Glomerular visceral epithelial cell (primary cell): ENCODE data around the gene MSMB.
"Not testable (repeated sequence)": the region's sequence is repeated elsewhere in the genome, so short reads cannot be mapped to it uniquely, and the experiment has no call there.

Experiments
- DNase-seq: peaks from one replicate; pipeline ENCODE4 v3.0.0-alpha.2; 2016; ENCODE audit errors: extremely low spot score

The MSMB gene

DNA sequence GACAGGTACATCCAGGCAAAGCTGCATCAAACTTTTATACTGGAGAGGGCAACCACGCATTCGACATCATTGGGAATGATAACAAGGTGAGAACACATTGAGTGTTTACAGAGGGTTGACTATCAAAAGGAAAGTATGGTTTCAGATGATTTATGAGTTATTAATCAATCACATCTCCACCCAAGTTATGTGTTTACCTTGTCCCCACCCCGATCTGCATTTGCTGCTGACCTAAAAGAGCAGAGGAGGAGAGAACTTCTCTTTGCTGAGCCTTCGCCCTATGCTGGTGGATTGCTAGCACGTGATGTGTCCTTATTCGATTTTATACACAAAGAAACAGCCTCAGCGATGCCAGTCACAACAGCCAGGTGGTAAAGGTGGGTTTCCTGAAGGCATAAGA lies at the start of gene MSMB:
MSMB (minus strand) TSS at position 9 of the 400 bp plus-strand sequence. CDS start 32 bp downstream, outside the sequence.
- no peak for DNase-seq

DNA sequence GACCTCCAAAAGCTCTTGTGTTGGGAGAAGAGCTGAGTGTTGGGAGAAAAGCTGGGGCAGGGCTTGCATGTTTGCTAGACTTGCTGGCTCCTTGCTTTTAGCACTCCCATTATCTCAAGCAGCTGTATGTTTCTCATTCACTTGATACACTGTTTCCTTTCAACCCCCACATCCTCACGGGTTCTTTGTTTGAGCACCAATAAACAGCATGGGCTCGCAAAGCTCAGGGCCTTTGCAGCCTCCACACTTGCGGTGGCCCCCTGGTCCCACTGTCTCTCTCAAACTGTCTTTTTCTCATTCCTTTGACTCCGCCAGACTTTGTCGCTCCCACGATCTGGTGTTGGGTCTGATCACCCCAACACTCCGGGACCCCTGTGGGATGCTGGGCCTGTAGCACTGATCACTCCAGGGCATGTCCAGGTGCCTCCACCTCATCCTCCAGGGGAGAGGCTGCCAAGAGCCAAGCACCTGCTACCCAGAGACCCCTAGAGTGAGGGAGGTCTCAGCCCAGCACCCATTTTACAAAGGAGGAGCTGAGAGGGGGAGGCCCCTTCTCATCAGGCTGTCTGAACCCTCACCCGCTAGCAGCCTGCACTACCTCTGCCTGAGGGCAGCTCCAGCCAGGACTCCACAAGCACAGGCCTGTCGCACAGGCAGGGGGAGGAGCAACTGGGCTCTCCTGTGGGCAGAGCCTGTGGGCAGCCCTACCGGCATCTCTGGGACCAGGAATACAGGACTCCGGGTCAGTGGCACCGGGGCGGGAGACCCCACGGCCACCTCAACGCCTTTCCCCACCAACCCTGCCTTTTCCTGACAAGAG lies 49.1 kb upstream of the MSMB start:
- DNase-seq = no peak

DNA sequence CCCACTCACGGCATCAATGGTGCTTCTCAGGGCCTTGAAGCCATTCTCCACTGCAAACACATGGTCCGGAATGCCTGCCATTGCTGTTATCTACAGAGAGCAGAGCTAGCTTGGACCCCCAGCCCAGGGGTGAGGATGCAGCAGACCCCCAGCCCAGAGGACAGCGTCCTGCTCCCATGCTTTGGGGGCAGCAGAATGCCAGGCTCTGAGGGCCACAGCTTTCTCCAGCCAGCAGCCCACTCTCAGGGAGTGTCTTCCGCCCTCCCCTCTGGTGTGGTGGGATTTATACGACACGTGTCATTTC lies 48.1 kb upstream of the MSMB start:
- no peak for DNase-seq

DNA sequence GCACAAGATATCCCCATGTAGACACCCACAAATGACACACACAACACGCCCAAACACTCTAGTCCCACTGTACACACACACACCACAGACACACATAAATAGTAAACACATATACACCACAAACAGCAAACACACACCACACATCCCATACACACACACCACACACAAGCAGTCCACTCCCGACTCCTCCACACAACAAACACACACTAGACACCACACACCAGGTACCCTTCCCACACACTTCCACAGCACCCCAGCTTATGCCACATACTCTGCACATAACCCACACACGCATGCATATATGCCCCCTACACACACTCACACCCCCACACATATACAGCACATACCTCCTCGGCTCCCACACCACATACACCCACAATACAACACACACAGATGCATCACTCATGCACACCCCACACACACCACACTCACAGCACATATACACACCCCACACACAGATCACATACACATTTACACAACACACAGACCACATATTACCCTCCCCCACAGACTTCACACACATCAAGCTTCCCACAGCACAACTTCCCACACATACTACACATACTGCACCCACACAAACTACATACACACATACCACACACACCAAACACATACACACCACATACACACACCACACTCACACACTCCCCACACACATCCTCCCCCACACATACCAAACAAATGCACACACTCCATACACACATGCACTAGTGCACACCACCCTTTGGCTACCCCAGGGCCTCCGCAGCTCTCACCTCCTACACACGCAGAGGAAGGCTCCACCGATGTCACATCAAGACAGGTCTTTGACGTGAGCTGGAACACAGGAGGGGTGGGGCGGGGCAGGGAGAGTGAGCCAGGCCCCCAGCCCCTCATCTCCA lies 47.5 kb upstream of the MSMB start:
- not testable (repeated sequence) for DNase-seq

GRCh38 chr10:46092524-46093081 lies 46.5 kb upstream of the MSMB start:
- DNase-seq = no peak

DNA sequence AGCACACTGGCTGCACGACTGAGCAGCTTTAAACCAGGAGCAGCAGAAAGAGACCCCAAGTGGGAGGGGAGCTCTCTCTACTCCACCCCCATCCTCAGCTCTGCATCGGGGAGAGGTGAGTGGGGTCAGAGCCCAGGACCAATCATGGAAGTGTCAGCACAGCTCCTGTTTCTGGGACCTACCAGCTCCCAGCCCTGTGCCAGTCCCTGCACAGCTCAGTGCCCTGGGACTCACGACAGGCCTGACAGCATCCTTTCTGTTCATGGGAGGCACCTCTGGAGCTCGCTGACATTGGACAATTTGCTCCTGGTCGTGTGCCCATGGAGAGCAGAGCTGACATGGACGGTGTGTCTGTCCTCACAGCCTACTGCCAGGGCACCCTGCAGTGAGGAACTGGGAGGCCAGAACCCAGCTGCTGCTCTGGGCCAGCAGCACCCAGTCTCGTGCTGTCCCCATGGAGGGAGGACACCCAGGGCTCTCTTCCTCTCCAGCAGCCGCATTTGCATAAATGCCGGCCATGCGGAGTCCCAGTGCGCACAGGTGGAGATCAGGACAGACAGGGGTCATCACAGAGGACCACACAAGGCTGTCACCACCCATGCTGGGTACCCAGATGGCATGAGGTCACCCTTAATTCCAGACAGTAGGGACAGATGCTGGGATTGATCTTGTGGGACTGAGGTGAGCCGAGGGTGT lies 45.9 kb upstream of the MSMB start:
- no peak for DNase-seq

GRCh38 chr10:46091080-46091827 lies 45.2 kb upstream of the MSMB start:
- DNase-seq = no peak

- DNase-seq = no peak
Measured at GRCh38 chr10:46090258-46090812, 44.3 kb upstream of the MSMB start.

GRCh38 chr10:46087381-46087780 lies 41.3 kb upstream of the MSMB start:
- not testable (repeated sequence) for DNase-seq

GRCh38 chr10:46084321-46085165 lies 38.5 kb upstream of the MSMB start:
- DNase-seq = no peak

DNA sequence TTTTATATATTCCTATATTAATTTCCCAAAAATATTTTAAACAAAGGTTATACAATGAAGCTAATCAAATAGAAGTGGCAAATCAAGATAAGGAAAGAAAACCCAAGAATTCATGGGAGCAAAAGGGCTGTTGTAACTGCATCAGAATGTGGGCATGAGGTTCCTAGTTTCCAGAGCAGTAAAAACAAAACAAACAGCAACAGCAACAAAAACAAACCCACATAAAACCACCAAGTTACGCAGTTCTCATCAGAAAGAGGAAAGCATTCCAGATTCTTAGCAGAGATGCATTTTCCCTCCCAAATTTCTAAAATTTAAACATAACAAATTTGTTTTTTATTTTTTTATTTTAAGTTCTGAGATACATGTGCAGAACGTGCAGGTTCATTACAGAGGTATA lies 34.8 kb upstream of the MSMB start:
- DNase-seq = no peak

- no peak for DNase-seq
Measured at GRCh38 chr10:46079831-46080585, 33.9 kb upstream of the MSMB start.

- DNase-seq = no peak
Measured at GRCh38 chr10:46077731-46078413, 31.8 kb upstream of the MSMB start.

DNA sequence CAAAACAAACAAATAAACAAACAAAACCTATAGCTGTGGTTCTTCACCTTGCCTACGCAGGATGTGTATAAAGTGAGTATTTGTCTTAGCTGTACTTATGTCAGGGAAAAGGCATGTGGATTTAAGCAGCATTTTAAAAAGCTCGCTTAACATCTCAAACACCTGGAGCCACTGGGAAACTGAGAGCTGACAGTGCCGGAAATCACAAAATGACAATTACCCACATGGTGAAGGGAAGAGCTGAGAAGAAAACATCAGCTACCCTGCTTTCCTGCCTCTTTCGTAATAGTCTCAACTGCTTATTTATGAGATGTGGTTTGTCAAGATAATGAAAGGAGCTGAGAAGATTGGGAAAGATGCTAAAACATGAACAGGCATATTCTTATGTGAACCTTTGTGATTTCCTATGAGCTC lies 31.1 kb upstream of the MSMB start:
- no peak for DNase-seq

DNA sequence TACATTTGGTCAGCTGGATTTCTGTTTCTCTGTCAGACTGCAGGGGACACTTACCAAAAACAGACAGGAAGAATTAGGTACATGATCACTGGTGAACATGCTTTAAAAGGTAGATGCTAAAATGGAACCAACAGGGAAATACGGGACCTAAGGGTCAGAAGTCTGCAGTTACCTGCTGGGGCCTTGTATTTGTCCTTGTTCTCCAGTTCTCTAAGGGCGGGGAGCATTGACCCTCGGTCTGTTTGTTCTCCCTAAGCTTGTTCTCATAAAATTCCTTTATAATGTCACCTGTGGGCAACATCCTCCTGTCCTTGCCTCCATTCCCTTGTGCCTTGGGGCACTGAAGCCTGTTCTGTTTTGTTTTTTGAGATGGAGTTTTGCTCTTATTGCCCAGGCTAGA lies 29.8 kb upstream of the MSMB start:
- DNase-seq = no peak

GRCh38 chr10:46074196-46074946 lies 28.3 kb upstream of the MSMB start:
- DNase-seq = no peak

GRCh38 chr10:46073564-46073963 lies 27.5 kb upstream of the MSMB start:
- DNase-seq = no peak

GRCh38 chr10:46070749-46071148 lies 24.7 kb upstream of the MSMB start:
- DNase-seq = no peak
